A673 (cell line): ENCODE results near the gene NUDT3.

ENCODE experiments used
- CTCF ChIP-seq: fragments of 300-800, 200-600 bp; sonication (generic); conservative IDR thresholded peaks from 2 replicates; pipeline ENCODE4 v1.5.1; 2017; ENCODE audit warnings: low read depth, mild to moderate bottlenecking, antibody characterized with exemption, low read length, moderate library complexity, mixed read lengths
- EZH2 ChIP-seq: fragments of 200-600 bp; sonication (generic); IDR thresholded peaks from 2 replicates; pipeline ENCODE4 v1.6.1; 2017; ENCODE audit warnings: borderline replicate concordance, low read depth, mild to moderate bottlenecking, mixed read lengths, antibody characterized with exemption, low read length; ENCODE audit not compliant: poor library complexity, severe bottlenecking

- TF ChIP-seq CTCF, result no peak
- no peak for TF ChIP-seq EZH2
Observed at GRCh38 chr6:34425132-34425497, 32.6 kb upstream of the NUDT3 start.
